Nephron progenitor cell (in vitro differentiated cells): Measurements from ENCODE around the gene CSTPP1.

ENCODE experiments used
- DNase-seq: peaks from one replicate; pipeline ENCODE4 v3.0.0; 2021
- H3K27ac Mint-ChIP-seq: 2 replicates; pipeline ENCODE4 v1.8.0; 2021; ENCODE audit warnings: mild to moderate bottlenecking, moderate library complexity, mixed read lengths
- H3K27me3 Mint-ChIP-seq: 2 replicates; pipeline ENCODE4 v1.8.0; 2021; ENCODE audit warnings: mild to moderate bottlenecking, low read depth, mixed read lengths; ENCODE audit not compliant: poor library complexity
- H3K36me3 Mint-ChIP-seq: 2 replicates; pipeline ENCODE4 v1.8.0; 2021; ENCODE audit warnings: low read depth, mixed read lengths
- H3K4me1 Mint-ChIP-seq: 2 replicates; pipeline ENCODE4 v1.8.0; 2021; ENCODE audit warnings: mixed read lengths
- H3K4me3 Mint-ChIP-seq: 2 replicates; pipeline ENCODE4 v1.8.0; 2021; ENCODE audit warnings: mild to moderate bottlenecking, moderate library complexity, mixed read lengths
- H3K9me3 Mint-ChIP-seq: 2 replicates; pipeline ENCODE4 v1.8.0; 2021; ENCODE audit warnings: mild to moderate bottlenecking, moderate library complexity, mixed read lengths
- CTCF ChIP-seq: fragments of 200-600 bp; sonication (generic); IDR thresholded peaks from 2 replicates; pipeline ENCODE4 v1.5.0; 2021; ENCODE audit warnings: antibody characterized with exemption

Gene CSTPP1

GRCh38 chr11:46898396-46899095, 38.0 kb upstream of the CSTPP1 start:
- H3K27ac Mint-ChIP-seq = no peak overlapping the region
- no peak for DNase-seq
- H3K4me1 Mint-ChIP-seq = peaks cover 4% of the 10 kb centered on the region
- peaks cover 68% of the 10 kb centered on the region for H3K36me3 Mint-ChIP-seq
- H3K9me3 Mint-ChIP-seq = peaks cover 10% of the 10 kb centered on the region
- no peak for TF ChIP-seq CTCF
- H3K4me3 Mint-ChIP-seq = no peak overlapping the region
- no peaks in the 10 kb centered on the region for H3K27me3 Mint-ChIP-seq

- no peak for TF ChIP-seq CTCF
- Mint-ChIP-seq H3K27ac (no peak overlapping the region), H3K27me3 (no peaks in the 10 kb centered on the region), H3K36me3 (peaks cover 62% of the 10 kb centered on the region), H3K4me3 (no peak overlapping the region), H3K9me3 (peaks cover 10% of the 10 kb centered on the region), H3K4me1 (peaks cover 12% of the 10 kb centered on the region)
- DNase-seq = no peak
Measured at GRCh38 chr11:46899501-46900025, 37.0 kb upstream of the CSTPP1 start.

GRCh38 chr11:46900091-46900746, 36.3 kb upstream of the CSTPP1 start:
- no peak for TF ChIP-seq CTCF
- Mint-ChIP-seq H3K27ac (peak overlapping the region; percentile 61), H3K4me1 (peaks cover 15% of the 10 kb centered on the region), H3K36me3 (peaks cover 59% of the 10 kb centered on the region), H3K9me3 (peaks cover 10% of the 10 kb centered on the region), H3K4me3 (no peak overlapping the region), H3K27me3 (no peaks in the 10 kb centered on the region)
- DNase-seq = no peak

GRCh38 chr11:46901156-46901555, 35.4 kb upstream of the CSTPP1 start:
- DNase-seq = no peak
- peaks cover 25% of the 10 kb centered on the region for H3K4me1 Mint-ChIP-seq
- H3K36me3 Mint-ChIP-seq = peaks cover 58% of the 10 kb centered on the region
- H3K4me3 Mint-ChIP-seq = no peak overlapping the region
- no peak for TF ChIP-seq CTCF
- H3K9me3 Mint-ChIP-seq = peaks cover 10% of the 10 kb centered on the region
- peak overlapping the region; percentile 45 for H3K27ac Mint-ChIP-seq
- H3K27me3 Mint-ChIP-seq = no peaks in the 10 kb centered on the region

- Mint-ChIP-seq H3K36me3 (peaks cover 55% of the 10 kb centered on the region), H3K27me3 (no peaks in the 10 kb centered on the region), H3K27ac (peak overlapping the region; percentile 70)
Measured at GRCh38 chr11:46902694-46903093, 33.9 kb upstream of the CSTPP1 start.

More at GRCh38 chr11:46902694-46903093, 33.9 kb upstream of the CSTPP1 start:
- TF ChIP-seq CTCF = no peak
- no peak for DNase-seq
- Mint-ChIP-seq H3K4me1 (peaks cover 40% of the 10 kb centered on the region), H3K4me3 (no peak overlapping the region), H3K9me3 (peaks cover 10% of the 10 kb centered on the region)
